GM06990 (cell line): Measurements from ENCODE around the gene SRD5A1.

Experiments used
- DNase-seq: peaks from one replicate; pipeline ENCODE4 v3.0.0-alpha.2; 2011; ENCODE audit not compliant: insufficient read length; ENCODE audit errors: extremely low read depth
- H3K27me3 ChIP-seq: replicated peaks from 2 replicates; pipeline ENCODE4 v1.6.0; 2011; ENCODE audit warnings: low read length; ENCODE audit not compliant: control insufficient read depth, insufficient read depth
- H3K36me3 ChIP-seq: 2 replicates; pipeline ENCODE4 v1.5.1; 2011; ENCODE audit warnings: low read length; ENCODE audit not compliant: control insufficient read depth, insufficient read depth
- H3K4me3 ChIP-seq: replicated peaks from 2 replicates; pipeline ENCODE4 v1.5.1; 2011; ENCODE audit warnings: low read depth, mild to moderate bottlenecking, control low read depth, low read length
- CTCF ChIP-seq: IDR thresholded peaks from 2 replicates; pipeline ENCODE4 v1.5.1; 2011; ENCODE audit warnings: low read length, control low read depth, mild to moderate bottlenecking, inconsistent platforms; ENCODE audit not compliant: insufficient read depth, poor library complexity, severe bottlenecking

The SRD5A1 gene

DNA sequence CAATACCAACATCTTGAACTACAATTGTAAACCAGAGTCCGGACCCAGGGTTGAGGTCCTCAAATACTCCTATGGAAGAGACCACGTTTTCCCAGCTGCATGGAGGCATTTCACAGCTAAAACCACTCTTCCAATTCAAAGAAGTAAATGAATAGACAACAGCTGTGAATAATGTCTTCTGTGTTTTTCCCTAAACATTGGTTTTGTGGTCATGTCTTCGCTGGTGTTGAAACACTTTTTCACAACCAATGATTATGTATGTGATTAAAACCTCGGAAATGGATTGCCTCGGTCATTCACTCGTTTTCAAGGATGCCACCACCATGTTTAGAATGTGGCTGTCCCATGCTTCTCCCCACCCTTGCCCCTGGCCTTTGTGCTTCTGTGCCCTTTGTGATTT lies 70.6 kb downstream of the SRD5A1 start:
- H3K27me3 ChIP-seq: no peaks in the 10 kb centered on the region
- no peaks in the 10 kb centered on the region for H3K36me3 ChIP-seq
- DNase-seq: no peak
- TF ChIP-seq CTCF: no peak
- no peak overlapping the region for H3K4me3 ChIP-seq

DNA sequence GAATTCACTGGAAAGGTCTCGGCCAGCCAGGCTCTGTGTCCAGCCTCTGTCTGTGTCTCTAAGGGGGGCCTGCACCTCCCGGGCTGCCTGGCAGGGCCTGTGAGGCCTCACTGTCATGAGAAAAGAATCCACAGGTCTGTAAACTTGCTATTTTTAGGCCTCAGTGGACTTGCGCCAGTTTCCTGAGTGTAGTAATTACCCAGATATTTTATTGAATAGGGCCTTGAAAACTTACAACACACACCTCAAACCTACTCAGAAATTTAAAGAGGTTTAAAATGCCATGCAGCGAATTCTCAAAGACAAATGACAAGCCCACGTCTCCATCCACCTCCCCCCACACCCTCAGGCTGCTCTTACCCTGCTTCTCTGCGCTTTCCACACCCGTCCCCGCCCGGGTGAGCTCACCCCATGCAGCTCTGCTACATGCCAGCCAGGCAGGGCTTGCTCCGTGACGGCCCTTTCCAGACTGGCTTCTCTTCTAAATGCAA lies 71.2 kb downstream of the SRD5A1 start:
- Histone ChIP-seq H3K36me3 (no peaks in the 10 kb centered on the region), H3K4me3 (no peak overlapping the region), H3K27me3 (no peaks in the 10 kb centered on the region)
- no peak for TF ChIP-seq CTCF
- no peak for DNase-seq

- peak; percentile 43 for DNase-seq
- Histone ChIP-seq H3K27me3 (no peaks in the 10 kb centered on the region), H3K36me3 (no peaks in the 10 kb centered on the region), H3K4me3 (no peak overlapping the region)
- no peak for TF ChIP-seq CTCF
These were observed 71.8 kb downstream of the SRD5A1 start for GRCh38 chr5:6705088-6705487.

DNA sequence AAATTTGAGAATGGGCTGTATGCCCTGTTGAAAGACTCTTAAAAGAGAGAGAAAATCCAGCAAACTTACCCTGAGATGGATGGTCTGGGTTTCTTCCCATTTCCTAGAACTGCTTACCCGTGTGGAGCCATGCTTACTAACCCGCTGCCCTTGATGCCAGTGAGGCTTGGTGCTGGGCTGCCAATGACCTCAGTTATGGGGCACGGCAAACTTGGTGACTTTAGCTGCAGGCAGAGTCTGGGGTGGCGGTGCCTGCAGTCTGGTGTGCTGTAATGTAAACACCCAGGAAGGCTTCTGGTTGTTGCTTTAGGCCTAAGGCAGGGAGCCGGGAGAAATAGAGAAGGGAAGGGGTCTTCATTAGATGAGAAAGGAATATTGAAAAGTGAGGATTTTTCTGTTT lies 72.7 kb downstream of the SRD5A1 start:
- H3K36me3 ChIP-seq: no peaks in the 10 kb centered on the region

GRCh38 chr5:6707852-6708251 lies 74.6 kb downstream of the SRD5A1 start:
- Histone ChIP-seq H3K27me3 (no peaks in the 10 kb centered on the region), H3K4me3 (no peak overlapping the region), H3K36me3 (no peaks in the 10 kb centered on the region)
- no peak for DNase-seq
- no peak for TF ChIP-seq CTCF

More for the DNA sequence above, 72.7 kb downstream of the SRD5A1 start:
- no peak for DNase-seq
- TF ChIP-seq CTCF: no peak
- Histone ChIP-seq H3K27me3 (no peaks in the 10 kb centered on the region), H3K4me3 (no peak overlapping the region)

GRCh38 chr5:6708814-6709213 lies 75.6 kb downstream of the SRD5A1 start:
- DNase-seq: peak; percentile 48
- H3K36me3 ChIP-seq: no peaks in the 10 kb centered on the region
- no peaks in the 10 kb centered on the region for H3K27me3 ChIP-seq
- no peak for TF ChIP-seq CTCF
- H3K4me3 ChIP-seq: no peak overlapping the region
